B cell (primary cell): ENCODE data around the gene S100A10. TPM values are rescaled to one million over a fixed set of nuclear protein-coding genes. Genes with fewer than 3 reads are reported as not detected.

Experiments used
- ATAC-seq: fragments of 200-7000 bp; cut with Tn5 transposase; one replicate; pipeline ENCODE4 v1.10.0; 2021; ENCODE audit warnings: low read depth, mild to moderate bottlenecking, moderate number of reproducible peaks, moderate library complexity
- CTCF ChIA-PET: fragments of 350-600 bp; sonication (Branson Sonifier 250); formaldehyde crosslinking; loops from one replicate; lab custom pipeline; 2021; ENCODE audit warnings: antibody characterized with exemption, inconsistent platforms; lab: Charles Lee
- POLR2A ChIA-PET: fragments of 350-600 bp; sonication (Branson Sonifier 250); formaldehyde crosslinking; loops from one replicate; lab custom pipeline; 2021; ENCODE audit warnings: antibody characterized with exemption; lab: Charles Lee
- DNase-seq: peaks from one replicate; pipeline ENCODE4 v3.0.0; 2013
- H2AFZ ChIP-seq: 2 replicates; pipeline ENCODE4 v1.6.1; 2012; ENCODE audit warnings: mild to moderate bottlenecking, low read depth, low read length; ENCODE audit not compliant: insufficient read depth, poor library complexity, severe bottlenecking
- H3K27ac ChIP-seq, 2 donors: 1 replicate in 1 of 2; 2 replicates in 1 of 2; pipeline ENCODE4 v1.5.1; 2012 to 2013; ENCODE audit warnings: low read length in 2 of 2, mild to moderate bottlenecking in 2 of 2, moderate library complexity in 1 of 2
- H3K27me3 ChIP-seq, 4 experiments: fragments of 200-600 bp in 1 of 4; sonication (generic) in 1 of 4; replicated peaks in 1 of 4; 1 replicate in 2 of 4; 2 replicates in 2 of 4; pipeline versions ENCODE4 v1.6.1 to v1.7.0; 2013 to 2016; ENCODE audit warnings: low read length in 3 of 4, mild to moderate bottlenecking in 2 of 4, mixed read lengths in 1 of 4, moderate library complexity in 1 of 4; ENCODE audit not compliant: insufficient read depth in 4 of 4, control insufficient read depth in 3 of 4; ENCODE audit errors: control extremely low read depth in 1 of 4
- H3K36me3 ChIP-seq, 2 experiments: replicated peaks in 1 of 2; 1 replicate in 1 of 2; 2 replicates in 1 of 2; pipeline versions ENCODE4 v1.6.1 to v1.7.1; 2013; ENCODE audit warnings: low read length in 1 of 2; ENCODE audit not compliant: insufficient read depth in 2 of 2, control insufficient read depth in 1 of 2; ENCODE audit errors: control extremely low read depth in 1 of 2, extremely low read depth in 1 of 2
- H3K4me1 ChIP-seq, 2 donors: fragments of 200-600 bp in 1 of 2; sonication (generic) in 1 of 2; 1 replicate in 1 of 2; 2 replicates in 1 of 2; pipeline versions ENCODE4 v1.5.1 to v1.6.1; 2013 to 2017; ENCODE audit warnings: low read length in 2 of 2; ENCODE audit not compliant: control insufficient read depth in 2 of 2, insufficient read depth in 2 of 2
- H3K4me2 ChIP-seq: replicated peaks from 2 replicates; pipeline ENCODE3; 2012; ENCODE audit warnings: mild to moderate bottlenecking, low read depth, low read length; ENCODE audit not compliant: poor library complexity, severe bottlenecking
- H3K4me3 ChIP-seq, 5 experiments: fragments of 200-600 bp in 1 of 5; sonication (generic) in 1 of 5; 1 replicate in 3 of 5; 2 replicates in 2 of 5; pipeline versions ENCODE4 v1.5.1 to v1.7.0; 2011 to 2016; ENCODE audit warnings: low read length in 4 of 5, mild to moderate bottlenecking in 4 of 5, low read depth in 2 of 5, control low read depth in 1 of 5, moderate library complexity in 1 of 5; ENCODE audit not compliant: insufficient read depth in 1 of 5; ENCODE audit errors: control extremely low read depth in 1 of 5, extremely low read depth in 1 of 5
- H3K79me2 ChIP-seq: fragments of 200-600 bp; sonication (generic); one replicate; pipeline ENCODE4 v1.6.0; 2016; ENCODE audit warnings: low read length; ENCODE audit not compliant: control insufficient read depth, insufficient read depth
- H3K9ac ChIP-seq: fragments of 200-600 bp; sonication (generic); 2 replicates; pipeline ENCODE4 v1.6.1; 2017; ENCODE audit warnings: mild to moderate bottlenecking, low read length, moderate library complexity
- H3K9me3 ChIP-seq, 3 donors: one replicate each; pipeline versions ENCODE4 v1.6.1 to v1.7.1; 2013; ENCODE audit warnings: low read length in 2 of 3; ENCODE audit not compliant: control insufficient read depth in 2 of 3, insufficient read depth in 1 of 3; ENCODE audit errors: control extremely low read depth in 1 of 3
- H4K20me1 ChIP-seq: 2 replicates; pipeline ENCODE4 v1.6.0; 2012; ENCODE audit warnings: mild to moderate bottlenecking, low read length; ENCODE audit not compliant: insufficient read depth, control insufficient read depth, poor library complexity, severe bottlenecking
- H3K27ac Mint-ChIP-seq: one replicate; pipeline ENCODE4 v1.8.0; 2021; ENCODE audit warnings: mixed read lengths
- H3K27me3 Mint-ChIP-seq: one replicate; pipeline ENCODE4 v1.8.0; 2021; ENCODE audit warnings: mixed read lengths
- H3K4me1 Mint-ChIP-seq: one replicate; pipeline ENCODE4 v1.8.0; 2021; ENCODE audit warnings: mixed read lengths
- H3K4me3 Mint-ChIP-seq: one replicate; pipeline ENCODE4 v1.8.0; 2021; ENCODE audit warnings: mixed read lengths
- H3K9me3 Mint-ChIP-seq: one replicate; pipeline ENCODE4 v1.8.0; 2022; ENCODE audit warnings: mixed read lengths; ENCODE audit not compliant: insufficient read depth
- EZH2 ChIP-seq: IDR thresholded peaks from 2 replicates; pipeline ENCODE4 v1.6.1; 2012; ENCODE audit warnings: borderline replicate concordance, low read depth, mild to moderate bottlenecking, moderate library complexity, low read length; ENCODE audit not compliant: insufficient read depth, poor library complexity, severe bottlenecking
- WGBS: methylation state at CpG from one replicate; pipeline ENCODE4 v1.1.5; 2013; ENCODE audit warnings: missing lambda C conversion rate; ENCODE audit not compliant: insufficient coverage; 5-methylcytosine and 5-hydroxymethylcytosine counted together
- intact Hi-C: fragments of 100-400 bp; cut with micrococcal nuclease; formaldehyde crosslinking; loops from one replicate; pipeline ENCODE4 v1.10.0; 2022
- polyA plus RNA-seq: library from polyadenylated mRNA; depleted of rRNA; stranded (reverse); fragments of >200 nt; gene quantifications from 2 replicates; pipeline ENCODE4 v1.2.3, GENCODE V29; 2012
- total RNA-seq, 2 donors: library from RNA; stranded (reverse); fragments of 120-200 nt in 1 of 2; gene quantifications; 1 replicate in 1 of 2; 2 replicates in 1 of 2; pipeline versions ENCODE4 v1.2.3 to v1.2.4, GENCODE V29; 2013 to 2022
- TF ChIP-seq, protein P1 (sequence below): fragments of 200-600 bp; IDR thresholded peaks from one replicate; pipeline ENCODE4 v1.8.0; 2022; ENCODE audit warnings: antibody characterized with exemption, mild to moderate bottlenecking

S100A10 gene
- total and polyA plus RNA-seq, 2 donors (not counting 1 experiment from before 2014, with no cell fraction given): 38.0 to 47.1 TPM

DNA sequence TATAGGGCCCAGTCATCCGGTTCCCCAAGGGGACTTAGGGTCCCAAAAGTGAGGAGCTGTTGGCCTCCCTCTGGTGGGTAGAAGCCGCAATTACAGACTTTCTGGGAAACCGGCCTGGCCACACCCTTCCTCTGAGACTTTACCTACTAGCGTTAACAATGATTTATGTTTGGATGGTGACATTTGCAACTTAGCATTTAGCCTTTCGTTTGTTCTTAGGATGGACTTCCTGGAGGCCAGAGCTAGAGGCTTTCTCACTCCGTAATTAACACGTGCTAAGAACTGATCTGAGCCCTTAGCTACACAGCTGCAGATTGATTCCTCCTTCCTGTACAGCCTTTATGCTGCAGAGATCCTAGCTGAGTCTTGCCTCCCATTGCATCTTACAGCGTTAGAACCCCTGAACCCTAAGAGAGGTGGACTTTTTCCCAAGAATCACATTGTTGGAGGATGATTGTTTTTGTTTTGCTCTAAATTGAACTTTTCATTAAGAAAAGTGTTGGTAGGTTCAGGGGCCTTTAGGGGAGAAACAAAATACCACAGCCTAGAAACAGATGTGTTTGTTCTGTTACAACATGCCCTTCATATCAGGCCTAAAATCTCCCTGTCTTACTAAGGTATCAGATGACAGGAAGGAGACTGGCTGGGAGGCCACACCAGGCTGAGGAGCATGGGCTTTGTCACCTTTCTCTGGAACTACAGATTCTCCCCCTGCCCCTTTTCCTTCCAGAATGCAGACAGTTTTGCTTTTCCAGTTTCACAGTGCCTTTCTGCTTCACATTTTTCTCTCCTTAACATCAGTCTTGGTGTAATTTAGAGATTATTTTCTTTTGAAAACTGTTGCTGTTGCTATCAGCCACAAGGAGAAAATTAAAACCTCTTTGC lies 41.2 kb upstream of the S100A10 start:
- WGBS: 16% methylated on average over 4 of the region's 8 CpGs
- Mint-ChIP-seq H3K27me3 (no peaks in the 10 kb centered on the region), H3K4me3 (peak overlapping the region; percentile 90), H3K4me1 (peaks cover 38% of the 10 kb centered on the region), H3K9me3 (no peaks in the 10 kb centered on the region), H3K27ac (peak overlapping the region; percentile 94)
- H3K27ac ChIP-seq: peak overlapping the region; percentile 34 to 80
- DNase-seq (peak; percentile 73), ATAC-seq (peak; percentile 48)
- H3K27me3 ChIP-seq: no peaks in the 10 kb centered on the region
- H3K79me2 ChIP-seq: no peaks in the 10 kb centered on the region
- peak overlapping the region; percentile 78 for H3K9ac ChIP-seq
- TF ChIP-seq, protein P1, sequence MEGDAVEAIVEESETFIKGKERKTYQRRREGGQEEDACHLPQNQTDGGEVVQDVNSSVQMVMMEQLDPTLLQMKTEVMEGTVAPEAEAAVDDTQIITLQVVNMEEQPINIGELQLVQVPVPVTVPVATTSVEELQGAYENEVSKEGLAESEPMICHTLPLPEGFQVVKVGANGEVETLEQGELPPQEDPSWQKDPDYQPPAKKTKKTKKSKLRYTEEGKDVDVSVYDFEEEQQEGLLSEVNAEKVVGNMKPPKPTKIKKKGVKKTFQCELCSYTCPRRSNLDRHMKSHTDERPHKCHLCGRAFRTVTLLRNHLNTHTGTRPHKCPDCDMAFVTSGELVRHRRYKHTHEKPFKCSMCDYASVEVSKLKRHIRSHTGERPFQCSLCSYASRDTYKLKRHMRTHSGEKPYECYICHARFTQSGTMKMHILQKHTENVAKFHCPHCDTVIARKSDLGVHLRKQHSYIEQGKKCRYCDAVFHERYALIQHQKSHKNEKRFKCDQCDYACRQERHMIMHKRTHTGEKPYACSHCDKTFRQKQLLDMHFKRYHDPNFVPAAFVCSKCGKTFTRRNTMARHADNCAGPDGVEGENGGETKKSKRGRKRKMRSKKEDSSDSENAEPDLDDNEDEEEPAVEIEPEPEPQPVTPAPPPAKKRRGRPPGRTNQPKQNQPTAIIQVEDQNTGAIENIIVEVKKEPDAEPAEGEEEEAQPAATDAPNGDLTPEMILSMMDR: peak; percentile 83
- no peak for TF ChIP-seq EZH2
- no peaks in the 10 kb centered on the region for H4K20me1 ChIP-seq
- POLR2A ChIA-PET: no interaction called here
- peaks cover 6 to 19% of the 10 kb centered on the region in 2 experiments for H3K36me3 ChIP-seq
- CTCF ChIA-PET: interaction anchor here (0.8 to 1.8 kb wide), 14 partner anchors 10 to 425 kb away, joined by 3 to 14 read pairs (median 4); no protein-coding TSS in a partner anchor
- peak overlapping the region; percentile 94 for H3K4me2 ChIP-seq
- H3K9me3 ChIP-seq: no peaks in the 10 kb centered on the region
- H3K4me3 ChIP-seq: peak overlapping the region in 4 of 5 experiments; percentile 46 to 88 (median 80)
- peaks cover 30 to 38% of the 10 kb centered on the region in 2 donors for H3K4me1 ChIP-seq
- intact Hi-C loops: no loop called here
- H2AFZ ChIP-seq: peak overlapping the region; percentile 59

DNA sequence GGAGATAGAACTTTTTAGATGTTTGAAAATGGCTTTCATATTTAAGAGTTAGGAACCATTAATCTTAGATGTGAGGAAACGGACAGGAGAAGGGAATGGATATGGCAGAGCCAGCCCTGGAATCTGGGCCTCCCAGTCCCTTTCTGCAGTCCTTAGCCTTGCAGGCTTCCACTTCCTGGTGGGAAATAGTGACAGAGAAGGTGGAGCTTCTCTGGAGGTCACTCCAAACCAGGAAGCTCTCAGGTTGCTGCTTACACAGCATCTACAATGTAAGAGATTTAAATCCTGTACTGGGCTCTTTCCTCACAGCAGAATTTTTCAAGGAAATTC lies 40.6 kb upstream of the S100A10 start:
- Histone ChIP-seq H3K9me3 (no peaks in the 10 kb centered on the region), H4K20me1 (no peaks in the 10 kb centered on the region), H3K27me3 (no peaks in the 10 kb centered on the region), H3K9ac (peak overlapping the region; percentile 78), H3K4me3 (peak overlapping the region in 2 of 5 experiments; percentile 86 to 88), H3K27ac (no peak overlapping the region), H2AFZ (peak overlapping the region; percentile 59), H3K4me1 (peaks cover 30 to 38% of the 10 kb centered on the region in 2 donors), H3K79me2 (no peaks in the 10 kb centered on the region), H3K4me2 (peak overlapping the region; percentile 94), H3K36me3 (peaks cover 6 to 19% of the 10 kb centered on the region in 2 experiments)
- CTCF ChIA-PET: interaction anchor here (0.7 to 1.8 kb wide), 13 partner anchors 11 to 425 kb away, joined by 3 to 14 read pairs (median 4); no protein-coding TSS in a partner anchor
- Mint-ChIP-seq H3K9me3 (no peaks in the 10 kb centered on the region), H3K4me3 (no peak overlapping the region), H3K27ac (no peak overlapping the region), H3K27me3 (no peaks in the 10 kb centered on the region), H3K4me1 (peaks cover 38% of the 10 kb centered on the region)
- TF ChIP-seq EZH2: no peak
- TF ChIP-seq, protein P1: no peak
- intact Hi-C loops: no loop called here
- no CpG with 5 or more reads among the region's 1 CpG for WGBS
- DNase-seq (no peak), ATAC-seq (no peak)
- POLR2A ChIA-PET: interaction anchor here (0.5 kb wide), 1 partner anchor 14 kb away, joined by 3 read pairs; no protein-coding TSS in a partner anchor
